HFF-Myc (cell line): Measurements from ENCODE around the gene MYO5B.

Source experiments
- DNase-seq: peaks from one replicate; pipeline ENCODE4 v3.0.0-alpha.2; 2011; ENCODE audit warnings: low read depth; ENCODE audit errors: extremely low read depth
- H3K4me3 ChIP-seq: replicated peaks from 2 replicates; pipeline ENCODE4 v1.5.1; 2011; ENCODE audit warnings: low read depth, mild to moderate bottlenecking, control low read depth, low read length
- CTCF ChIP-seq: IDR thresholded peaks from 2 replicates; pipeline ENCODE4 v1.5.1; 2012; ENCODE audit warnings: mild to moderate bottlenecking, low read depth, low read length, control low read depth; ENCODE audit errors: missing control alignments

The MYO5B gene

GRCh38 chr18:50065527-50065926, 129.4 kb downstream of the MYO5B start:
- H3K4me3 ChIP-seq, result no peak overlapping the region
- no peak for DNase-seq
- TF ChIP-seq CTCF, result no peak

DNA sequence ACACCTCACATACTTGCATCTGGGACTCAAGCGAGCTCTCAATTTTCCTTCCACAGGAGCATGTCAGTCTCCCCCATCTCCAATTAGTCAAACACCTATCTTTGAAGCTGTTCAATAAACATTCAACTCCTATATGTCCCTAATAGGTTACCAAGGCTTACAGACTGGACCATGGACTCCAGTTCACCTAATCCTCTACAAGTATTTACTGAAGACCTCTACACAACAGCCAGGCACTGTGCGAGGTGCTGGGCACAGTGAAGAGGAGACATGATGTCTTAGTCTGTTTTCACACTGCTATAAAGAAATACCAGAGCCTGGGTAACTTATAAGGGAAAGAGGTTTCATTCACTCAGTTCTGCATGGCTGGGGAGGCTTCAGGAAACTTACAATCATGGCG, 129.9 kb downstream of the MYO5B start:
- TF ChIP-seq CTCF, result no peak
- H3K4me3 ChIP-seq, result no peak overlapping the region
- no peak for DNase-seq

DNA sequence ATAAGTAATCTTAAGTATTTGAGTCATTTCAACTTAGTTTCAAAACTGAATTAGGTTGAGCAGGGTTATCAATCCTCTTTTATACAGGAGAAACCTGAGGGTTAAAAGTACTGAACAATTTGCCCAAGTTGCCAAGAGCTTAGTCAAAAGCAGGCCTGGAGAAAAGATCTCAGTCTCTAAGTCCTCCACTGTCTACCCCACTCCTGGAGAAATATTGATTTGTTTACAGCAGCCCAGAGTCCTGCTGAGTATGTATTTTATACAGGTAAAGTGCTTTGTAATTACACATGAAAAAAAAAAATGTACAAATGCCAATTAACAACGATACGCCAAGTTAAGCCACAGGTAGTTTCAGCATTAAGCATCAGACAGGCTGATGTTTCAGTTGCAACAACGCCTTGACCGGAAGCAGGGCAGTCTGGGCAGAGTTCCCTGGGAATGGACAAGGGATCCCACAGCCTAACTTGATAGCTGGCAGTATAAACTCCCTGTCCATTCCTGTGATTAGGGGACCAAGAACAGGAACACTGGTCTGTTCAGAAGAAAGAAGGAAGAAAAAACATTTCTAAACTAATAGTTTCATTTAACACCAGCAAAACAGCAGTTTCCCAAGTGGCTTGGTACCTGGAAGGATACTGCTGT, 132.9 kb downstream of the MYO5B start:
- no peak for TF ChIP-seq CTCF
- DNase-seq, result no peak
- no peak overlapping the region for H3K4me3 ChIP-seq

- H3K4me3 ChIP-seq, result no peak overlapping the region
- no peak for TF ChIP-seq CTCF
- DNase-seq, result no peak
These were observed 134.1 kb downstream of the MYO5B start for GRCh38 chr18:50060822-50061221.

- no peak for DNase-seq
- no peak for TF ChIP-seq CTCF
- H3K4me3 ChIP-seq, result no peak overlapping the region
These were observed 136.2 kb downstream of the MYO5B start for GRCh38 chr18:50058731-50059130.

- H3K4me3 ChIP-seq, result no peak overlapping the region
- no peak for DNase-seq
- no peak for TF ChIP-seq CTCF
These were observed 137.9 kb downstream of the MYO5B start for GRCh38 chr18:50057009-50057408.

DNA sequence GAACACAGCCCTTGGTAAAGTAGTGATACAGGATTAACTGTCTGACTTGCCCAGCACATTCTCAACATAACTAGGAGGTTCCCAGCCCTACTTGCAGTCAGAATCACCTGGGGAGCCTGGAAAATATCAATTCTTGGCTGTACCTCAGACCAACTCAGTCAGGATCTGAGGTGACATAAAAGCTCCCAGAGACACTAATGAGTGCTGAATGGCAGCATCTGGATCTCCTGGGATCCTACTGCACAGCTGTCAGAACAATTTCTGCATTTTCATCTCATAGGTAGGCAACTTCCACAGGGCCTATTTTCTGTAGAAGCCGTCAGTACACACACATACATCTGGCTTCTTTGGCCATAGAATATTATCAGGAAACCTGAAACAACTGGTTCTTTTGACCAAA, 138.8 kb downstream of the MYO5B start:
- no peak for TF ChIP-seq CTCF
- no peak overlapping the region for H3K4me3 ChIP-seq
- no peak for DNase-seq
